ENCODE measurements around the gene TXNDC12.
"Not testable (repeated sequence)": the region's sequence is repeated elsewhere in the genome, so short reads cannot be mapped to it uniquely, and the experiment has no call there.

TXNDC12 gene

GRCh38 chr1:52055066-52055865 lies at the start of gene TXNDC12:
Gene TXNDC12, minus strand, starts transcription at chr1:52055191. Its CDS starts 95 bp downstream, at chr1:52055096.
- peak; percentile 87 for DNase-seq

- DNase-seq = no peak
Measured at GRCh38 chr1:52102336-52103013, 47.5 kb upstream of the TXNDC12 start.

GRCh38 chr1:52098139-52098871 lies 43.3 kb upstream of the TXNDC12 start:
- no peak for DNase-seq

GRCh38 chr1:52096216-52096615 lies 41.2 kb upstream of the TXNDC12 start:
- DNase-seq = no peak

DNA sequence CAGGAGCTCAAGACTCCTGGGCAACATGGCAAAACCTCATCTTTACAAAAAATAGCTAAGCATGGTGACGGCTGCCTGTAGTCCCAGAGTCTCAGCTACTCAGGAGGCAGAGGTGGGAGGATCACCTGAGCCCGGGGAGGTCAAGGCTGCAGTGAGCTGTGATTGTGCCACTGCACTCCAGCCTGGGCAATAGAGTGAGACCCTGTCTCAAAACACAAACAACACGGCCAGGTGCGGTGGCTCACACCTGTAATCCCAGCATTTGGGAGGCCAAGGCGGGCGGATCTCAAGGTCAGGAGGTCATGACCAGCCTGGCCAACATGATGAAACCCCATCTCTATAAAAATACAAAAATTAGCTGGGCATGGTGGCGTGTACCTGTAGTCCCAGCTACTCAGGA lies 39.3 kb upstream of the TXNDC12 start:
- not testable (repeated sequence) for DNase-seq

- DNase-seq = not testable (repeated sequence)
Measured at GRCh38 chr1:52087892-52088291, 32.9 kb upstream of the TXNDC12 start.

- no peak for DNase-seq
Measured at GRCh38 chr1:52080014-52080415, 25.0 kb upstream of the TXNDC12 start.

- not testable (repeated sequence) for DNase-seq
Measured at GRCh38 chr1:52077277-52077676, 22.3 kb upstream of the TXNDC12 start.

- DNase-seq = no peak
Measured at GRCh38 chr1:52072291-52072690, 17.3 kb upstream of the TXNDC12 start.

- no peak for DNase-seq
Measured at GRCh38 chr1:52070704-52071103, 15.7 kb upstream of the TXNDC12 start.

DNA sequence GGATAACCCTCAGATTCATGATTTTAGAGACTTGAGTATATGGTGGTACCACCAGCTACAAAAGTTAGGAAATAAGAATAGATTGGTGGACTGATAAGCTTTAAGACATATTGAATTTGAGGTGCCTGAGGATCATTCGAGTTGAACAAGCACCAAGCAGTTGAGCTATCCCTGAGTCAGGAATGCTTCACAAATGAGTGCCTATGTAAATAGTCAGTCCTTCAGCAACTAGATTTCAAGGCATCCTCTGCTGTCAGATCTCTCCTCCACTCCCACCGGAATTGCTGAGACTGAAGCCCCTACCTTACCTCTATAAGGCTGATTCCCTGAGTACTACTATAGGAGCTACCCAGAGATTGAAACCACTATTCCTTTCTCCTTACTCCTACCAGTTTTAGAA lies 8.2 kb upstream of the TXNDC12 start:
- no peak for DNase-seq

- no peak for DNase-seq
Measured at GRCh38 chr1:52060822-52061221, 5.8 kb upstream of the TXNDC12 start.

DNA sequence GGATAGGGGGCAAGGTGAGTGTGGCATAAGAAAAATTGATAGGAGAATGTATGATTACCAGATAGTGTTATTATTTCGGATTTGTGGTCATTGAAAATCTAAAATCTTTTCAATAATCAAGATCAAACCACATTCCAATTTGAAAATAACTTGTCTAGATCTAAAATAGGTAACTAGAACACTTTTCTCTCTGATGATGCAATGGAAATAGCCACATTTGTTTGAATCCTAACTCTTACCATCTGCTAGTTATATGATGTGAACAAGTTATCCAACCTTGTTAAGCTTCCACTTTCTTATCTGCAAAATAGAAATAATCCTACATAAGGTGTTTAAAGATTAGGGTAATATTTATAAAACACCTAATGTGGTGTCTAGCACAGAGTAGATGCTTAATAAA lies 4.9 kb upstream of the TXNDC12 start:
- no peak for DNase-seq

DNA sequence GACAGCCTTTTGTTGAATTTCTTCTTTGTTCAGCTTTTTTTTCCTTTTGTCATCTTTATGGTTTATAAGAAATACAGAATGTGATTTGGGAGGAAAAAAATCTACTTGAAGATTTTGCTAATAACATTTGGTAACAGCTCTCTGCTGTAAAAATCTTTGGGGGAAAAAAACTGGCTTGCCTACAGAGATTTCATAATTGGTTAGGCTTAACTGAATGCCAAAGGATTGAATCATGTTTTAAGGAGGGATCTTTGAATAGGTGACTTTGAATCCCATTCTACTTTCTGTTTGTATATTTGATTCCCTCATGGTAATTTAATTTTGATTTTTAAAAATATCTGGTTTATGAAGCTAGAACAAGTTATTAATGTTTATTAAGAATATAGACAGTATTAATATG lies 4.3 kb upstream of the TXNDC12 start:
- no peak for DNase-seq

- no peak for DNase-seq
Measured at GRCh38 chr1:52057876-52058415, 3.0 kb upstream of the TXNDC12 start.

- DNase-seq = no peak
Measured at GRCh38 chr1:52057255-52057654, 2.3 kb upstream of the TXNDC12 start.

GRCh38 chr1:52056937-52057231 lies 1.9 kb upstream of the TXNDC12 start:
- no peak for DNase-seq

DNA sequence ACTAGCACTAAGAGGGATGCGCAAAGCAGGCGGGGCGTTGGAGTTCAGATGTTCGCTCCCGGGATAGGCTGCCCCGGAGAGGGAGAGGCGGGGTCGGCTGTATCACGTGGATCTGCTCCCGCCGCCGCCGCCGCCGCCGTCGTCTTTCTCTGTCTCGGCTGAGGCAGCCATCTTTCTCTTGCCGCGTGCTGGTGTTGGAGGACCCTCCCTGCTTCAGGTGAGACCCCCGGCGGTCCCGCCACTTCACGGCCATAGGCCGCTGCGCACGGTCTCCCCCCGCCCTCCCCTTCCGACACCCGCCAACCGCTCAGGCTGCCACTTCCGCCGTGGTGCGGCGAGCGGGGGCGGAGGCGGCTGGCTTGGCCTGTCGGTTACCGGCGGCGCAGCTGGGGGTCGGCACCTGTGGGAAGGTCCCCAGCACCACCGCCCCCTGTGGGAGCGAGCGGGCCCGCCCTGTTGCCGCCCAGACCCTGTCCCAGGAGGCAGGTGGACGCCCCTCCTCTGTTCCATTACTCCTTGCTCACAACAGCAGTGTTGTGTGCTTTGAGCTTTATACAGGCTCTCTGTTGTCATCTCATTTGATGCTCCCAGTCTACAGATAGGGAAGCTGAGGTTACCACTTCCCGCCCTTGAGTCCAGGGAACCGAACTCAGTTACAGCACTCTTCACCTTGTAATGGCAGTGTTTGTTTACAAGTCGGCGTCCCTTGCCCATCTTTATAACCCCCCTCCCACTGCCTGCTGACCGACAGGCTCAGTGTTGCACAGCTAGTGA lies 1.4 kb upstream of the TXNDC12 start, which contains the start of gene BTF3L4:
Gene BTF3L4, plus strand, starts transcription at position 133 of the 774 bp plus-strand sequence. CDS start 3,553 bp downstream, outside the sequence.
- peak; percentile 94 for DNase-seq

DNA sequence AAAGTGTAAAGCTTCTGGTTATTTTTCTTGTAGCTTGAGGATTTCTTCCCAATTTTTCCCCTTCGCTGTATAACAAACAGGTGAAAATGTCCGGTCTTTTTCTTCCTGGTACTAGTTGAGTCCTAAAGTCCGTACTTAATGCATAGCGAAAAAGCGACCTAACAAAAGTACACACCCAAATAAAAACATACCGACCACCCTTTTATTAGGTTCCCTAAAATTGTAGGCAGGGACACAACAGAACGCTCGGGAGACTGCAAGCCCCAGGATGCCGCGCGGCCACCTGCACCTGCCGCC lies 823 bp upstream of the TXNDC12 start:
- no peak for DNase-seq

DNA sequence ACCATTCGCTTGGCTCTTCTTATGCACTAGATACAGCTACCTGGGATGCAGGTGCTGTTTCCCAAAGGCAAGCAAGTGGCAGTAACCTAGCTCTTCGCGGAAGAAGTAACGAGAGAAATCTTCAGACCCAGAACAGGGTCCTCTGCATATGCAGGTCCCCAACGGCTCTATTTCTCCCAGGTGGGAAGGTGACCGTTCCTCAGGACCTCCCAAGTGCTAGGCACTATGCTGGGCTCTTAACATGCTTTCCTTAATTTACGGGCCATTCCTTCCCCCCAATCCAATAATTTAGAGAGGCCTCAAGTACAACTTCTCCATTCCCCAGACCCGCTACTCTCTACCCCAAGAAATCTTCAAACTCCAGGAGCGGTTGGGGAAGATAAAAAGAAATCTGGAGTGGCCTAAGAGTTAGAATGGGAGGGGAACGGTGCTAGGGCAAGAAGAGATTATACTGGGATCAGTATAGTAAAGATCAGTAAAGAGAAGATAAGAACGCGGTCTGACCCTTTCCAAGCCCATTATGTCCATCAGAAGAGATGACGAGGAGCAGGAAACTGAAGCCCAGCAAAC lies 410 bp downstream of the TXNDC12 start:
- no peak for DNase-seq

DNA sequence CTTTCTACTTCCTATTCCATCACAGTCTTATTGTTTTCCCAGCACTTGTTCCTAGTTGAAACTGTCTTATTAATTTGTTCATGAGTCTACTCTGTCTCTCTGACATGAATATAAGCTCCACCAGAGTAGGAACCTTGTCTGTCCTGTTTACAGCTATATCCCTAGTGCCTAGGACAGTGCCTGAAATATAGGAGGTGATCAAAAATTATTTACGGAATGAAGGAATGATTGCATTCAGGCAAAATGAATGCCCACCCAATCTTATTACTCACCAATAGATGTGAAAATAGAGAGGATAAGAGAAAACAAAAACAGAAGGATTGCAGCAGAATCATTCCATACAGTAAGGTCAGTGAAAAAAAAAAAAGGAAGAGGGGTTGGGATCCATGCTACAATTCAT lies 1.1 kb downstream of the TXNDC12 start:
- no peak for DNase-seq

DNA sequence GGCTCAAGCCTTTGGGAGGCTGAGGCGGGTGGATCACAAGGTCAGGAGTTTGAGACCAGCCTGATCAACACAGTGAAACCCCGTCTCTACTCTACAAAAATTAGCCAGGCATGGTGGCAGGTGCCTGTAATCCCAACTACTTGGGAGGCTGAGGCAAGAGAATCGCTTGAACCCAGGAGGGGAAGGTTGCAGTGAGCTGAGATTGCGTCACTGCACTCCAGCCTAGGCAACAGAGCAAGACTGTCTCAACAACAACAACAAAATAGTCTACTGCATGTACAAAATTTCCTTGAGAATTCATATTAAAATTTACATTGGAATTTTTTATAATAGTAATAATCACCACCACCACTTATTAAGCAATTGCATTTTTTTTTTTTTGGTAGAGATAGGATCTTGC lies 5.7 kb downstream of the TXNDC12 start:
- DNase-seq = not testable (repeated sequence)
